Small intestine (tissue), 7 donors: ENCODE results near the gene DDX42. TPM values are rescaled to one million over a fixed set of nuclear protein-coding genes. Genes with fewer than 3 reads are reported as not detected.
"Not testable (repeated sequence)": the region's sequence is repeated elsewhere in the genome, so short reads cannot be mapped to it uniquely, and the experiment has no call there.

Experiments
- DNase-seq, 2 donors: peaks; one replicate each; pipeline versions ENCODE4 v3.0.0 to v3.0.0-alpha.2; 2013
- FAIRE-seq: peaks from 2 replicates; lab custom pipeline; 2012; peaks lifted over from hg19 to GRCh38; lab: Jason Lieb, UNC
- H3K27ac ChIP-seq, 3 donors: one replicate each; pipeline ENCODE4 v1.5.1; 2013; ENCODE audit warnings: low read length in 2 of 3, mild to moderate bottlenecking in 2 of 3, control low read depth in 1 of 3, inconsistent platforms in 1 of 3, low read depth in 1 of 3, moderate library complexity in 1 of 3
- H3K27me3 ChIP-seq, 3 donors: one replicate each; pipeline ENCODE4 v1.6.1; 2013; ENCODE audit warnings: low read length in 3 of 3, inconsistent platforms in 1 of 3; ENCODE audit not compliant: control insufficient read depth in 3 of 3, insufficient read depth in 3 of 3
- H3K36me3 ChIP-seq, 3 donors: one replicate each; pipeline ENCODE4 v1.6.1; 2013; ENCODE audit warnings: low read length in 3 of 3, inconsistent platforms in 1 of 3, low read depth in 1 of 3, mild to moderate bottlenecking in 1 of 3, moderate library complexity in 1 of 3; ENCODE audit not compliant: control insufficient read depth in 3 of 3, insufficient read depth in 2 of 3
- H3K4me1 ChIP-seq, 3 donors: one replicate each; pipeline ENCODE4 v1.6.1; 2013; ENCODE audit warnings: low read length in 2 of 3, inconsistent platforms in 1 of 3, low read depth in 1 of 3, mild to moderate bottlenecking in 1 of 3, moderate library complexity in 1 of 3; ENCODE audit not compliant: control insufficient read depth in 3 of 3, insufficient read depth in 2 of 3
- H3K4me3 ChIP-seq, 3 donors: one replicate each; pipeline ENCODE4 v1.5.1; 2013; ENCODE audit warnings: low read length in 3 of 3, control low read depth in 1 of 3, inconsistent platforms in 1 of 3, low read depth in 1 of 3, mild to moderate bottlenecking in 1 of 3, moderate library complexity in 1 of 3
- H3K9me3 ChIP-seq, 2 donors: one replicate each; pipeline ENCODE4 v1.6.1; 2013; ENCODE audit warnings: low read depth in 1 of 2, low read length in 1 of 2; ENCODE audit not compliant: control insufficient read depth in 2 of 2, insufficient read depth in 1 of 2
- WGBS, 3 donors: extraction: QIAGEN DNeasy Blood & Tissue Kit; methylation state at CpG; one replicate each; pipeline ENCODE4 v1.1.7; 2013; 5-methylcytosine and 5-hydroxymethylcytosine counted together
- polyA plus RNA-seq, 4 donors: library from polyadenylated mRNA; stranded (reverse) in 3 of 4; unstranded in 1 of 4; fragments of 200-250 nt in 3 of 4; fragments of 120-200 nt in 1 of 4; gene quantifications; one replicate each; pipeline versions ENCODE4 v1.2.1 to v1.2.3, GENCODE V29; 2013
- donor health status: healthy with polysubstance abuse.
- donor health status: control.
- donor health status: control.
- donor health status: Bipolar disorder and iron deficiency.
- donor health status: healthy.

The DDX42 gene
- polyA plus RNA-seq, 4 donors = 43.5 to 128 (median 51.6) TPM

GRCh38 chr17:63866625-63867024 lies 92.7 kb downstream of the DDX42 start:
- not testable (repeated sequence) for H3K27me3 ChIP-seq, H3K4me3 ChIP-seq, H3K27ac ChIP-seq, H3K36me3 ChIP-seq, H3K9me3 ChIP-seq, FAIRE-seq, DNase-seq, H3K4me1 ChIP-seq
- WGBS, 3 donors = 61 to 76% (median 76%) methylated on average over 5 to 7 of the region's 7 CpGs

Other genes with a start within 250 kb of the DDX42 start
- 10 to 100 TPM; 18.4 to 87.6 (median 27.7) TPM for gene DCAF7, start 223.7 kb upstream of the DDX42 start, polyA plus RNA-seq
- 10 to 100 TPM; 24.1 to 48.8 (median 32.5) TPM for gene TACO1, start 173.3 kb upstream of the DDX42 start, polyA plus RNA-seq
- 10 to 100 TPM in 3 of 4 donors, 1 to 10 TPM in 1; 8.1 to 17.1 (median 11.1) TPM for gene MAP3K3, start 151.8 kb upstream of the DDX42 start, polyA plus RNA-seq
- gene LIMD2, start 74.0 kb upstream of the DDX42 start, polyA plus RNA-seq = 10 to 100 TPM in 3 of 4 donors, 1 to 10 TPM in 1; 2.0 to 14.7 (median 12.5) TPM
- gene STRADA, start 32.4 kb upstream of the DDX42 start, polyA plus RNA-seq = 10 to 100 TPM in 3 of 4 donors, 1 to 10 TPM in 1; 8.1 to 35.2 (median 13.3) TPM
- 100 to 1,000 TPM in 1 of 4 donors, 10 to 100 TPM in 3; 19.5 to 113 (median 60.1) TPM for gene CCDC47, start 573 bp upstream of the DDX42 start, polyA plus RNA-seq
- 100 to 1,000 TPM; 104 to 180 (median 144) TPM for gene PSMC5, start 53.3 kb downstream of the DDX42 start, polyA plus RNA-seq
- 10 to 100 TPM; 13.9 to 45.5 (median 19.7) TPM for gene FTSJ3, start 53.5 kb downstream of the DDX42 start, polyA plus RNA-seq
- gene SMARCD2, start 68.5 kb downstream of the DDX42 start, polyA plus RNA-seq = 10 to 100 TPM; 44.0 to 95.3 (median 60.8) TPM
- gene CSH2, start 99.5 kb downstream of the DDX42 start, polyA plus RNA-seq = under 1 TPM in 1 of 4 donors, not detected in 3; 0.32 TPM
- not detected for gene GH2, start 107.8 kb downstream of the DDX42 start, polyA plus RNA-seq
- under 1 TPM in 1 of 4 donors, not detected in 3; 0.16 TPM for gene CSH1, start 122.4 kb downstream of the DDX42 start, polyA plus RNA-seq
- gene CSHL1, start 137.1 kb downstream of the DDX42 start, polyA plus RNA-seq = not detected
- under 1 TPM in 1 of 4 donors, not detected in 3; 0.06 TPM for gene GH1, start 144.7 kb downstream of the DDX42 start, polyA plus RNA-seq
- gene CD79B, start 158.2 kb downstream of the DDX42 start, polyA plus RNA-seq = 1 to 10 TPM in 3 of 4 donors, under 1 TPM in 1; 0.45 to 8.7 (median 3.1) TPM
- gene SCN4A, start 198.7 kb downstream of the DDX42 start, polyA plus RNA-seq = under 1 TPM in 2 of 4 donors, not detected in 2; 0.38 to 0.46 TPM
- 1 to 10 TPM in 1 of 4 donors, under 1 TPM in 1, not detected in 2; 0.16 to 1.1 TPM for gene PRR29, start 224.2 kb downstream of the DDX42 start, polyA plus RNA-seq
- gene ICAM2, start 246.5 kb downstream of the DDX42 start, polyA plus RNA-seq = 10 to 100 TPM in 3 of 4 donors, 1 to 10 TPM in 1; 4.5 to 40.1 (median 12.4) TPM